Esophagus muscularis mucosa (tissue), 4 donors: ENCODE results near the gene GLS2. TPM values are rescaled to one million over a fixed set of nuclear protein-coding genes. Genes with fewer than 3 reads are reported as not detected.

Experiments
- DNase-seq: peaks from one replicate; pipeline ENCODE4 v3.0.0-alpha.2; 2017; ENCODE audit errors: extremely low spot score
- H3K27ac ChIP-seq, 4 donors: fragments of 200-600 bp; sonication (generic); replicated peaks in 1 of 4; 1 replicate in 3 of 4; 2 replicates in 1 of 4; pipeline ENCODE4 v1.5.1; 2016 to 2019; ENCODE audit warnings: mild to moderate bottlenecking in 1 of 4
- H3K27me3 ChIP-seq, 4 donors: fragments of 200-600 bp; sonication (generic); one replicate each; pipeline versions ENCODE4 v1.5.1 to v1.6.0; 2016 to 2019
- H3K36me3 ChIP-seq, 4 donors: fragments of 200-600 bp; sonication (generic); one replicate each; pipeline ENCODE4 v1.5.1; 2016 to 2019
- H3K4me1 ChIP-seq, 4 donors: fragments of 200-600 bp; sonication (generic); one replicate each; pipeline ENCODE4 v1.5.1; 2016 to 2019
- H3K4me3 ChIP-seq, 4 donors: fragments of 200-600 bp; sonication (generic); 1 replicate in 2 of 4; 2 replicates in 2 of 4; pipeline ENCODE4 v1.5.1; 2016 to 2019; ENCODE audit warnings: mild to moderate bottlenecking in 4 of 4, moderate library complexity in 1 of 4
- H3K9me3 ChIP-seq, 4 donors: fragments of 200-600 bp; sonication (generic); 1 replicate in 3 of 4; 2 replicates in 1 of 4; pipeline ENCODE4 v1.5.1; 2016 to 2019
- CTCF ChIP-seq, 3 experiments: fragments of 200-600 bp in 2 of 3; fragments of 450-650 bp in 1 of 3; sonication (generic) in 2 of 3; IDR thresholded peaks; one replicate each; pipeline ENCODE4 v1.5.1; 2017 to 2019; ENCODE audit warnings: antibody characterized with exemption in 3 of 3, mild to moderate bottlenecking in 2 of 3, moderate library complexity in 1 of 3
- EP300 ChIP-seq: sonication (generic); formaldehyde crosslinking; IDR thresholded peaks from one replicate; pipeline ENCODE4 v1.6.1; 2017; ENCODE audit warnings: antibody characterized with exemption
- POLR2A ChIP-seq: fragments of 450-650 bp; IDR thresholded peaks from one replicate; pipeline ENCODE4 v1.6.1; 2017; ENCODE audit warnings: antibody characterized with exemption, moderate library complexity, mild to moderate bottlenecking, low read depth
- POLR2AphosphoS5 ChIP-seq, 2 donors: sonication (generic); formaldehyde crosslinking; IDR thresholded peaks; one replicate each; pipeline ENCODE4 v1.6.1; 2017; ENCODE audit warnings: antibody characterized with exemption in 2 of 2
- WGBS: methylation state at CpG from one replicate; pipeline ENCODE4 v1.1.5; 2018; 5-methylcytosine and 5-hydroxymethylcytosine counted together
- intact Hi-C: fragments of 100-400 bp; cut with DNase I; formaldehyde crosslinking; loops from one replicate; pipeline ENCODE4 v1.15.1; 2023
- total RNA-seq, 4 donors: library from RNA; depleted of rRNA; stranded (reverse); fragments of >200 nt; gene quantifications; one replicate each; pipeline versions ENCODE4 v1.1.0 to v1.2.1, GENCODE V29; 2016

Gene GLS2
- total RNA-seq, 4 donors from 2014 or later = 0.97 to 1.0 (median 0.99) TPM; not detected in 1

- 87% methylated on average over 6 of the region's 6 CpGs for WGBS
- H3K27ac ChIP-seq = no peak overlapping the region
- peaks cover 0 to 17% (median 4%) of the 10 kb centered on the region in 4 donors for H3K36me3 ChIP-seq
Observed at GRCh38 chr12:56476143-56476542, 11.8 kb downstream of the GLS2 start.

GRCh38 chr12:56474389-56474788, 13.6 kb downstream of the GLS2 start:
- no peaks in the 10 kb centered on the region for H3K27me3 ChIP-seq
- no peaks in the 10 kb centered on the region for H3K9me3 ChIP-seq
- no peak overlapping the region for H3K4me3 ChIP-seq
- intact Hi-C loops = no loop called here
- DNase-seq = no peak
- H3K4me1 ChIP-seq = peaks cover 6 to 21% (median 12%) of the 10 kb centered on the region in 4 donors
- peaks cover 0 to 18% (median 4%) of the 10 kb centered on the region in 4 donors for H3K36me3 ChIP-seq
- TF ChIP-seq EP300 (no peak), POLR2AphosphoS5 (IDR thresholded peaks at IDR 0.05) (no peak), POLR2A (no peak), CTCF (IDR thresholded peaks at IDR 0.05) (no peak)
- WGBS = 96% methylated on average over 8 of the region's 9 CpGs
- H3K27ac ChIP-seq = no peak overlapping the region

More at GRCh38 chr12:56476143-56476542, 11.8 kb downstream of the GLS2 start:
- Histone ChIP-seq H3K27me3 (no peaks in the 10 kb centered on the region), H3K4me3 (no peak overlapping the region), H3K9me3 (no peaks in the 10 kb centered on the region), H3K4me1 (peaks cover 0 to 3% (median 0%) of the 10 kb centered on the region in 4 donors)
- intact Hi-C loops = no loop called here
- no peak for DNase-seq
- no peak for TF ChIP-seq CTCF (IDR thresholded peaks at IDR 0.05)
- no peak for TF ChIP-seq POLR2AphosphoS5 (IDR thresholded peaks at IDR 0.05)
- no peak for TF ChIP-seq EP300
- TF ChIP-seq POLR2A = no peak

- H3K36me3 ChIP-seq = peaks cover 0 to 18% (median 4%) of the 10 kb centered on the region in 4 donors
- peaks cover 11 to 38% (median 25%) of the 10 kb centered on the region in 4 donors for H3K4me1 ChIP-seq
- WGBS = 48% methylated on average over 12 of the region's 19 CpGs
- peak overlapping the region; percentile 69 to 88 (median 79) for H3K4me3 ChIP-seq
- intact Hi-C loops = loop anchor here (10.0 kb wide), 2 partner anchors 284 to 344 kb away; partner anchors contain the start of genes ESYT1 and SMARCC2
- TF ChIP-seq CTCF (IDR thresholded peaks at IDR 0.05) (no peak), POLR2A (no peak), POLR2AphosphoS5 (IDR thresholded peaks at IDR 0.05) (no peak), EP300 (no peak)
- H3K9me3 ChIP-seq = no peaks in the 10 kb centered on the region
- DNase-seq = no peak
- peak overlapping the region; percentile 82 to 92 (median 84) for H3K27ac ChIP-seq
- no peaks in the 10 kb centered on the region for H3K27me3 ChIP-seq
Observed at GRCh38 chr12:56469007-56469930, 18.7 kb downstream of the GLS2 start.

GRCh38 chr12:56468216-56469006, 19.6 kb downstream of the GLS2 start, which contains the start of gene SPRYD4:
SPRYD4 (plus strand) TSS chr12:56468578; CDS start chr12:56468592, 14 bp downstream.
- Histone ChIP-seq H3K36me3 (peaks cover 0 to 17% (median 4%) of the 10 kb centered on the region in 4 donors), H3K9me3 (no peaks in the 10 kb centered on the region), H3K4me3 (peak within 1 kb of the TSS; percentile 69 to 88 (median 79)), H3K4me1 (peaks cover 11 to 43% (median 28%) of the 10 kb centered on the region in 4 donors), H3K27me3 (no peaks in the 10 kb centered on the region), H3K27ac (peak within 1 kb of the TSS; percentile 82 to 92 (median 84))
- WGBS = under 1% methylated on average over 43 of the region's 43 CpGs
- TF ChIP-seq CTCF (IDR thresholded peaks at IDR 0.05) (peak; percentile 20 to 61 (median 50)), POLR2AphosphoS5 (IDR thresholded peaks at IDR 0.05) (peak; percentile 96 to 97), POLR2A (peak; percentile 65), EP300 (no peak)
- intact Hi-C loops = loop anchor here (10.0 kb wide), 2 partner anchors 284 to 344 kb away; partner anchors contain the start of genes ESYT1 and SMARCC2
- DNase-seq = peak; percentile 98
